Measurements from ENCODE around the gene CPN1. TPM values are rescaled to one million over a fixed set of nuclear protein-coding genes. Genes with fewer than 3 reads are reported as not detected.
"Not testable (repeated sequence)": the region's sequence is repeated elsewhere in the genome, so short reads cannot be mapped to it uniquely, and the experiment has no call there.

The CPN1 gene
- total RNA-seq, 1 donor from 2014 or later, result not detected

DNA sequence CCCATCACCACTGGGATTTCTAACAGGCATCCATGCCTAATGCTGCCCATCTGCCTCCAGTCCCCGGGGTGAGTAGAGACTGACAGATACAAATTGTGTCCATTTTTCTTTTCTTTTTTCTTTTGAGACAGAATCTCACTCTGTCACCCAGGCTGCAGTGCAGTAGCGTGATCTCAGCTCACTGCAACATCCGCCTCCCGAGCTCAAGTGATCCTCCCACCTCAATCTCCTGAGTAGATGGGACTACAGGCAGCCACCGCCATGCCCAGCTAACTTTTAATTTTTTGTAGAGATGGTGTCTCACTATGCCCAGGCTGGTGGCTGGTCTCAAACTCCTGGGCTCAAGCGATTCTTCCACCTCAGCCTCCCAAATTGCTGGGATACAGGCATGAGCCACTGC, 7.6 kb upstream of the CPN1 start:
- DNase-seq (ENCODE audit: low read depth) (no peak), FAIRE-seq (no peak)
- H3K4me3 ChIP-seq (ENCODE audit: low read depth, low read length), result no peak overlapping the region
- no peaks in the 10 kb centered on the region for H3K36me3 ChIP-seq (ENCODE audit: control insufficient read depth, insufficient read depth, low read length)
- H3K27me3 ChIP-seq (ENCODE audit: control insufficient read depth, insufficient read depth, low read length), result peaks cover 2% of the 10 kb centered on the region
- TF ChIP-seq CTCF (IDR thresholded peaks at IDR 0.05; ENCODE audit: insufficient read depth, low read length, severe bottlenecking), result no peak

DNA sequence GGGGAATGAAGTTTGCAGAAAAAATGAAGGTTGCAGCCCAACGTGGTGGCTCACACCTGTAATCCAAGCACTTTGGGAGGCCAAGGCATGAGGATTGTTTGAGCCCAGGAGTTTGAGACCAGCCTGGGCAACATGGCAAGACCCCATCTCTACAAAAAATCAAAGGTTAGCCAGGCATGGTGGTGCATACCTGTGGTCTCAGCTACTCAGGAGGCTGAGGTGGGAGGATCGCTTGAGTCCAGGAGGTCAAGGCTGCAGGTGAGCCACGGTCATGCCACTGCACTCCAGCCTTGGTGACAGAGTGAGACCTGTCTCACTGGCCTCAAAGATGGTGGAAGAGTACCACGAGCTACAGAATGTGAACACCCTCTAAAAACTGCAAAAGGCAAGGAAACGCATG, 5.0 kb upstream of the CPN1 start:
- H3K36me3 ChIP-seq (ENCODE audit: control insufficient read depth, insufficient read depth, low read length); DNase-seq (ENCODE audit: low read depth); H3K27me3 ChIP-seq (ENCODE audit: control insufficient read depth, insufficient read depth, low read length); H3K4me3 ChIP-seq (ENCODE audit: low read depth, low read length); FAIRE-seq: not testable (repeated sequence)

DNA sequence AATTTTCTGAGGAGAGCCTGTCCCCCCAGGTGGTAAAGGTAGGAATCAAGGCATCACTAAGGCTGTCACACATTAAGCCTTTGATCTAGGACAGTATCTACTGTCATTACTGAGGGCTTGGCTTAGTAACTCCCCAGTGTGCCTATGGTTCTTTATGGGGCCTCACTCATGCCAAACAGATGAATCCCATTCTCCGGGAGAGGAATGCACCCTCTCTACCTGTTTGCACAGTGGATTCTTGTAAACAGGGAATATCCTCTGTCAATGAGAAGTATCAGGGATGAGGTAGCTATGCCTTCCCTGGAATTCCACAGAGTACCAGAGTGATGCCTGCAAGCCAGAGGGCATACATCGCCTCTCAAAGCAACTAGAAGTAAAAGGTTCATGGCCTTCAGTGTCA, 3.9 kb upstream of the CPN1 start:
- Histone ChIP-seq H3K36me3 (ENCODE audit: control insufficient read depth, insufficient read depth, low read length) (no peaks in the 10 kb centered on the region), H3K27me3 (ENCODE audit: control insufficient read depth, insufficient read depth, low read length) (peaks cover 8% of the 10 kb centered on the region), H3K4me3 (ENCODE audit: low read depth, low read length) (no peak overlapping the region)
- DNase-seq (ENCODE audit: low read depth), result no peak
- peak; percentile 40 for FAIRE-seq
- no peak for TF ChIP-seq CTCF (IDR thresholded peaks at IDR 0.05; ENCODE audit: insufficient read depth, low read length, severe bottlenecking)

DNA sequence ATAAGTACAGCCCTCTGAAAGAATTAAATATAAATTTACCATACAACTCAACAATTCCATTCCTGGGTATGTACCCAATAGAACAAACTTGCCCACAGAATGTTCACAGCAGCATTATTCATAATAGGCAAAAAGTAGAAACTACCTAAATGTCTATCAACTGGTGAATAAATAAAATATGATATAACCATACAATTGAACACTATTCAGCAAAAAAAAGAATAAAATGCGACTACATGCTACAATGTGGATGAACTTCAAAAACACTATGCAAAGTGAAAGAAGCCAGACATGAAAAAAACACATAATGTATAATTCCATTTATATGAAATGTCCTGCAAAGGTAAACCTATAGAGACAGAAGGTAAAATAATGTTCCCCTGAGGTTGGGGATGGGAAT, 2.0 kb upstream of the CPN1 start:
- H3K36me3 ChIP-seq (ENCODE audit: control insufficient read depth, insufficient read depth, low read length), result no peaks in the 10 kb centered on the region
- DNase-seq (ENCODE audit: low read depth), result no peak
- peaks cover 9% of the 10 kb centered on the region for H3K27me3 ChIP-seq (ENCODE audit: control insufficient read depth, insufficient read depth, low read length)
- H3K4me3 ChIP-seq (ENCODE audit: low read depth, low read length), result no peak overlapping the region
- FAIRE-seq, result no peak
- TF ChIP-seq CTCF (IDR thresholded peaks at IDR 0.05; ENCODE audit: insufficient read depth, low read length, severe bottlenecking), result no peak

- not testable (repeated sequence) for FAIRE-seq; DNase-seq (ENCODE audit: low read depth); H3K36me3 ChIP-seq (ENCODE audit: control insufficient read depth, insufficient read depth, low read length); H3K4me3 ChIP-seq (ENCODE audit: low read depth, low read length)
- H3K27me3 ChIP-seq (ENCODE audit: control insufficient read depth, insufficient read depth, low read length), result peaks cover 11% of the 10 kb centered on the region
These were observed 607 bp upstream of the CPN1 start for GRCh38 chr10:100082276-100082675.

DNA sequence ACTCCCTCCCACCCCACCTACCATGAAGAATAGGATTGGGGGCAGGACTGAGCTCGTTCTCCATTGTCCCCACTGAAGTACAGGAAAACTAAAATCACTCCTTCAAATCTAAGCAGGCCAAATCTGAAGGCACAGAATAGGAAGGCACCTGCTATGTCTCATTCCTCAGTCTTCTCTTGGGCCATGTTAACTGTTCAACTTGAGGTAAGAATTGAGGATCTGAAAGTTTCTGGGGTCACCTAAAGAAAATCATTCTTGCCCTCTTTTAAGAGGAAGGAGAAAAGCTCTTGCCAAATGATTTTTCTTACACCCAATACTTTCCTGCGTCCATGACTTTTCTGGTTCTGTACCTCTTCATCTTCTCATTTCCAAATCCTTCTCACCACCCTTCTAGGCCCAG, 4.9 kb downstream of the CPN1 start:
- Histone ChIP-seq H3K4me3 (ENCODE audit: low read depth, low read length) (no peak overlapping the region), H3K36me3 (ENCODE audit: control insufficient read depth, insufficient read depth, low read length) (no peaks in the 10 kb centered on the region), H3K27me3 (ENCODE audit: control insufficient read depth, insufficient read depth, low read length) (peaks cover 9% of the 10 kb centered on the region)
- no peak for DNase-seq (ENCODE audit: low read depth)
- no peak for TF ChIP-seq CTCF (IDR thresholded peaks at IDR 0.05; ENCODE audit: insufficient read depth, low read length, severe bottlenecking)
- no peak for FAIRE-seq

DNA sequence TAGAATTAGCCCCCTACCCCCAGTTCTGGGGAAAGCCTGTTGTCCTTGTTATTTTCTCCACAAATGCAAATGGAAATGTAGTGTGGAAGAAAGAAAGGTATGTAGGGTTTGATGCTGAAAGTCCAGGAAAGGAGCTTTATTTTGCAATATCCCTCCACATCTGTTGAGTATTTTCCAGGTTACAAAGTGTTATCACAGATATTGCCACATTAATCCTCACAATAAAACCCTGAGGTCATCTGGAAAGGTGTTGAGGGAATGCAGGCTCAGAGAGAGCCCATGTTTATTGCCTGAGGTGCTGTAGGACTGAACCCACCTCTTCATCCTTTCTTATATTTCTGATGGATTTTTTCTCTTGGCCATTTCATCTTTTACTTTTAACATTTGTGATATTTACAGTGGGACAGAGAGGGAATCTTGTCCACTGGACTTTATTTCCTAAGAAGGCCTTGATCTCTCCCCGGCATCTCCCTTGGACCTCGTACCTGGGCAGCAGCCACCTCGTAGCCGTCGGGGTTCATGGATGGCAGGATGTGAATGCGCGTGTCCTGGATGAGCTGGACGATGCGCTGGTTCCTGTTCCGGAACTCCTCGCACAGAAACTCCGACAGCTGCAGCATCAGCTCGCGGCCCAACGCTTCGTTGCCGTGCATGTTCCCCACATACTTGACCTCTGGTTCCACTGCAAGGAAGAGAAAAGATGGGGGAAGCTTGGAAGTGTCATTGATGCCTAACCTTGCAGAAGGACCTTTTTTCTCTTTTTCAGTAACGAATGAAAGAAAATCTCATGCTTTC, 6.0 kb downstream of the CPN1 start:
- H3K36me3 ChIP-seq (ENCODE audit: control insufficient read depth, insufficient read depth, low read length), result no peaks in the 10 kb centered on the region
- FAIRE-seq, result no peak
- no peak overlapping the region for H3K4me3 ChIP-seq (ENCODE audit: low read depth, low read length)
- TF ChIP-seq CTCF (IDR thresholded peaks at IDR 0.05; ENCODE audit: insufficient read depth, low read length, severe bottlenecking), result no peak
- peaks cover 3% of the 10 kb centered on the region for H3K27me3 ChIP-seq (ENCODE audit: control insufficient read depth, insufficient read depth, low read length)
- no peak for DNase-seq (ENCODE audit: low read depth)
